Activated CD8-positive, alpha-beta T cell treated with anti-CD3 and anti-CD28 coated beads for 36 hours (primary cell): ENCODE data around the gene ESYT2. TPM values are rescaled to one million over a fixed set of nuclear protein-coding genes. Genes with fewer than 3 reads are reported as not detected.
"Not testable (repeated sequence)": the region's sequence is repeated elsewhere in the genome, so short reads cannot be mapped to it uniquely, and the experiment has no call there.

Source experiments
- ATAC-seq: fragments of 200-7000 bp; cut with Tn5 transposase; one replicate; pipeline ENCODE4 v1.10.0; 2021; ENCODE audit warnings: mild to moderate bottlenecking, moderate library complexity
- CTCF ChIA-PET: fragments of 350-600 bp; sonication (Branson Sonifier 250); formaldehyde crosslinking; loops from one replicate; lab custom pipeline; 2021; ENCODE audit warnings: antibody characterized with exemption; lab: Charles Lee
- POLR2A ChIA-PET: fragments of 350-600 bp; sonication (Branson Sonifier 250); formaldehyde crosslinking; loops from one replicate; lab custom pipeline; 2021; ENCODE audit warnings: antibody characterized with exemption; lab: Charles Lee
- DNase-seq: peaks from one replicate; pipeline ENCODE4 v3.0.0-alpha.2; 2020
- H3K27ac Mint-ChIP-seq: one replicate; pipeline ENCODE4 v1.8.0; 2021; ENCODE audit warnings: mild to moderate bottlenecking, mixed read lengths
- H3K27me3 Mint-ChIP-seq: one replicate; pipeline ENCODE4 v1.8.0; 2021; ENCODE audit warnings: mixed read lengths
- H3K36me3 Mint-ChIP-seq: one replicate; pipeline ENCODE4 v1.8.0; 2021; ENCODE audit warnings: low read depth, mixed read lengths
- H3K4me1 Mint-ChIP-seq: one replicate; pipeline ENCODE4 v1.8.0; 2021; ENCODE audit warnings: low read depth, mixed read lengths
- H3K4me3 Mint-ChIP-seq: one replicate; pipeline ENCODE4 v1.8.0; 2021; ENCODE audit warnings: mild to moderate bottlenecking, moderate library complexity, mixed read lengths
- H3K9me3 Mint-ChIP-seq: one replicate; pipeline ENCODE4 v1.8.0; 2021; ENCODE audit warnings: mixed read lengths
- intact Hi-C: fragments of 100-400 bp; cut with micrococcal nuclease; formaldehyde crosslinking; loops from one replicate; pipeline ENCODE4 v1.10.0; 2022
- total RNA-seq, 2 experiments: library from RNA; stranded (reverse); gene quantifications; one replicate each; pipeline ENCODE4 v1.2.3, GENCODE V29; 2021
- TF ChIP-seq, protein P1 (sequence below): fragments of 200-600 bp; IDR thresholded peaks from one replicate; pipeline ENCODE4 v1.8.0; 2022; ENCODE audit warnings: antibody characterized with exemption, mild to moderate bottlenecking

ESYT2 gene
- total RNA-seq, 2 experiments from 2014 or later = 55.5 to 56.6 TPM

DNA sequence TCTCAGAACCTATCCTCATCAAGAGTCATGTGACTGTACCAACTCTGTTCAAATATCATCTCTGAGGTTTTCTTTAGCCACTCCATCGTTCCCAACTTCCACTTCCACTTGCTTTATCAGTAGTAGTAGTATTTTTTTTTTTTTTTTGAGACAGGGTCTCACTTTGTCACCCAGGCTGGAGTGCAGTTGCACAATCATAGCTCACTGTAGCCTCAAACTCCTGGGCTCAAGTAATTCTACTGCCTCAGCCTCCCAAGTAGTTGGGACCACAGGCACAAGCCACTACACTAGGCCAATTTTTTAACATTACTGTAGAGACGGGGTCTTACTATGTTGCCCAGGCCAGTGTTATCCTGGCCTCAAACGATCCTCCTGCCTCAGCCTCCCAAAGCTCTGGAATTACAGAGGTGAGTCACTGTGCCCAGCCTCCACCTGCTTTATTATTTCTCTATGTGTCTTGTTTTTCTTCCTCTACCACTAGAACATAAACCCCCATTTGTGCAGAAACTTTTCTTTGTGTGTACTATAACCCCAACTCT is 130.6 kb downstream of the ESYT2 start:
- H3K27me3 Mint-ChIP-seq = no peaks in the 10 kb centered on the region
- peaks cover 67% of the 10 kb centered on the region for H3K36me3 Mint-ChIP-seq
- H3K4me1 Mint-ChIP-seq = peaks cover 31% of the 10 kb centered on the region
- TF ChIP-seq, protein P1, sequence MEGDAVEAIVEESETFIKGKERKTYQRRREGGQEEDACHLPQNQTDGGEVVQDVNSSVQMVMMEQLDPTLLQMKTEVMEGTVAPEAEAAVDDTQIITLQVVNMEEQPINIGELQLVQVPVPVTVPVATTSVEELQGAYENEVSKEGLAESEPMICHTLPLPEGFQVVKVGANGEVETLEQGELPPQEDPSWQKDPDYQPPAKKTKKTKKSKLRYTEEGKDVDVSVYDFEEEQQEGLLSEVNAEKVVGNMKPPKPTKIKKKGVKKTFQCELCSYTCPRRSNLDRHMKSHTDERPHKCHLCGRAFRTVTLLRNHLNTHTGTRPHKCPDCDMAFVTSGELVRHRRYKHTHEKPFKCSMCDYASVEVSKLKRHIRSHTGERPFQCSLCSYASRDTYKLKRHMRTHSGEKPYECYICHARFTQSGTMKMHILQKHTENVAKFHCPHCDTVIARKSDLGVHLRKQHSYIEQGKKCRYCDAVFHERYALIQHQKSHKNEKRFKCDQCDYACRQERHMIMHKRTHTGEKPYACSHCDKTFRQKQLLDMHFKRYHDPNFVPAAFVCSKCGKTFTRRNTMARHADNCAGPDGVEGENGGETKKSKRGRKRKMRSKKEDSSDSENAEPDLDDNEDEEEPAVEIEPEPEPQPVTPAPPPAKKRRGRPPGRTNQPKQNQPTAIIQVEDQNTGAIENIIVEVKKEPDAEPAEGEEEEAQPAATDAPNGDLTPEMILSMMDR = no peak
- ChIA-PET POLR2A (interaction anchor here (1.1 to 1.2 kb wide), 2 partner anchors 10 to 130 kb away, joined by 3 to 5 read pairs; partner anchors contain the start of gene ESYT2), CTCF (interaction anchor here (1.0 to 1.2 kb wide), 2 partner anchors 10 to 278 kb away, joined by 4 to 7 read pairs; no protein-coding TSS in a partner anchor)
- no peaks in the 10 kb centered on the region for H3K9me3 Mint-ChIP-seq
- no peak for DNase-seq
- no peak for ATAC-seq
- intact Hi-C loops = no loop called here
- no peak overlapping the region for H3K4me3 Mint-ChIP-seq
- H3K27ac Mint-ChIP-seq = no peak overlapping the region

DNA sequence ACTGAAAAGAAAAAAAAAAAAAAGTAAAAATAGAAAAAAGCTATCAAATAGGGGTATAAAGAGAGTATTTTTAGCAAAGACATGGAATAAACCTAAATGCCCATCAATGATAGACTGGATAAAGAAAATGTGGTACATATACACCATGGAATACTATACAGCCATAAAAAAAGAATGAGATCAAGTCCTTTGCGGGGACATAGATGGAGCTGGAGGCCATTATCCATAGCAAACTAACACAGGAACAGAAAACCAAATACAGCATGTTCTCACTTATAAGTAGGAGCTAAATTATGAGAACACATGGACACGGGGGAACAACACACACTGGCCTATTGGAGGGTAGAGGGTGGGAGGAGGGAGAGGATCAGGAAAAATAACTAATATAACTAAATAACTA is 131.7 kb downstream of the ESYT2 start:
- H3K4me3 Mint-ChIP-seq, H3K9me3 Mint-ChIP-seq, intact Hi-C loops, DNase-seq, ATAC-seq, H3K27ac Mint-ChIP-seq, H3K27me3 Mint-ChIP-seq: not testable (repeated sequence)
- CTCF ChIA-PET = interaction anchor here (1.0 to 1.1 kb wide), 2 partner anchors 74 to 279 kb away, joined by 3 to 7 read pairs; no protein-coding TSS in a partner anchor
- Mint-ChIP-seq H3K36me3 (peaks cover 64% of the 10 kb centered on the region), H3K4me1 (peaks cover 24% of the 10 kb centered on the region)
- POLR2A ChIA-PET = interaction anchor here (3.2 kb wide), 1 partner anchor 8 kb away, joined by 13 read pairs; the partner anchor contains the start of gene NCAPG2

DNA sequence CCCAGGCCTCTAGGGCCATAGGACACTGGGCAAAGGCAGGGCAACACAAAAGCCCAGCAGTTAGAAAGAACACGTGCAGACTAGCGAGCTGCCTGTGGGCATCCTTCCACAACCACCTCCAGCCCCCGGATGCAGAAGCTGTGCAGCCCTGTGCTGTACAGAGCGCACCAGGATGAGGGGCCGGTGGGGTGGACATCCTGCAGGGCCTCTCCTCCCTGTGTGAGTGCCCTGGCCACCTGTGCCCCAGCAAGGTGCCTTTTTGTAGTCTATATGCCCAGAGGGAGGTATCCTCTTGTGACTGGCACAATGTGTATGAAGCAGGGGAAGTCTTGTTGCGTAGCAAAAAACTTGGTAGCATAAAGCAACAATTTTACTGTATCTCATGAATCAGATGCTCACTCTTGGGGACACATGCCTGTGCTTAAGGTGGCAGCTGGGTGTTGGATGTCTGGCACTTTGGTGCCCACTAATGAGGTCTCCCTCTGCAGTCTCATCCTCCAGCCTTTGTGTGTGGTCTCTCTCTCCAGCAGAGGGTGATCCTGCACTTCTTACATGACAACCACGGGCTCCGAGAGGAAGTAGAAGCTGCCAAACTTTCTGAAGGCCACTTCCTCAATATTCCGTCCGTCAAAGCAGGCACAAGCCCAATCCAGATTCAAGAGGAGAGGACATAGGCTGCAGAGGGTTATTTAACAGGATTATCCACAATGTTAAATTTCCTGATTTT is 133.4 kb downstream of the ESYT2 start:
- Mint-ChIP-seq H3K4me3 (no peak overlapping the region), H3K27me3 (no peaks in the 10 kb centered on the region), H3K27ac (no peak overlapping the region), H3K9me3 (no peaks in the 10 kb centered on the region), H3K36me3 (peaks cover 59% of the 10 kb centered on the region), H3K4me1 (peaks cover 12% of the 10 kb centered on the region)
- CTCF ChIA-PET = interaction anchor here (0.9 to 1.8 kb wide), 3 partner anchors 9 to 281 kb away, joined by 3 to 7 read pairs (median 3); partner anchors contain the start of gene NCAPG2
- TF ChIP-seq, protein P1 = no peak
- DNase-seq = no peak
- POLR2A ChIA-PET = interaction anchor here (0.8 to 3.2 kb wide), 7 partner anchors 9 to 132 kb away, joined by 3 to 13 read pairs (median 3); partner anchors contain the start of gene NCAPG2
- intact Hi-C loops = no loop called here
- ATAC-seq = no peak

DNA sequence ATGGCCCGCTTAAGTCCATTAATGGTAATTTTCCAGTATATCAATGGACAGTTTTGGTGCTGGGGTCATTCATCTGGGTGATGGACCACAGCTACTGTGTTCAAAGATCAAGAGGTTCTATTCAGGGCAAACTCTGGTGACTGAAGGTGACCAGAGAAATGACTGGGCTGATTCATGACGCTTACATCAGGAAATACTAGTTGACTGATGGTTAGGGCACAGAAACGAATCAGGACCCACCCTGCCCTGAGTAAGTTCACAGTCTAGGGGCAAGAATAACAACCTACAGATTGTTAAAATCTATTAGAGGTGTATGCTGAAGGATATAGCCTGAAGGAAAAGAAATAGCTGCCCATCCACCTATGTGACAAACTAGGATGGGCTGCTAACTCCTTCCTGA is 134.3 kb downstream of the ESYT2 start:
- no peak overlapping the region for H3K27ac Mint-ChIP-seq
- peaks cover 53% of the 10 kb centered on the region for H3K36me3 Mint-ChIP-seq
- no peak for DNase-seq
- H3K27me3 Mint-ChIP-seq = no peaks in the 10 kb centered on the region
- ChIA-PET CTCF (interaction anchor here (0.9 to 1.8 kb wide), 3 partner anchors 10 to 282 kb away, joined by 3 to 7 read pairs (median 3); partner anchors contain the start of gene NCAPG2), POLR2A (interaction anchor here (0.6 to 3.2 kb wide), 9 partner anchors 8 to 176 kb away, joined by 3 to 13 read pairs (median 3); partner anchors contain the start of gene NCAPG2)
- H3K4me1 Mint-ChIP-seq = peaks cover 9% of the 10 kb centered on the region
- TF ChIP-seq, protein P1 = no peak
- no peak for ATAC-seq
- intact Hi-C loops = no loop called here
- H3K4me3 Mint-ChIP-seq = no peak overlapping the region
- H3K9me3 Mint-ChIP-seq = no peaks in the 10 kb centered on the region

DNA sequence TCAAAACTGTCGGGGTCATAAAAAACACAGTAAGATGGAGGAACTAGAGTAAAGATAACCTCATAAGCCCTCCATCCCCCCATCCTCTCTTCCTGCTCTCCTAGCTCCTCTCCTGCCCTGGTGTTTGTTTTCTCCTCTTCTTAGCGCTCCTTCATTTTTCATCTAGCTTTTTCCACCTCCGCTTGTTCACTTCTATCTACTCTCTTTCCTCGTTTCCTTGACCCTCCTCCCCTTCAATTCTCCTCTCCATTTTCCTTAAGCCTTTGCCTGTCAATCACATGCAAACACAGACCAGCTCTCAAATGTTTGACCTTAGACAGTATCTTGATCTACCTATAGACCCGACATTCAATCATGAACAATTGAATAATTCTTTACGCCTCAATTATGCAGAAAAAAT is 134.7 kb downstream of the ESYT2 start:
- Mint-ChIP-seq H3K9me3 (no peaks in the 10 kb centered on the region), H3K27ac (no peak overlapping the region), H3K27me3 (no peaks in the 10 kb centered on the region), H3K4me1 (peaks cover 9% of the 10 kb centered on the region), H3K4me3 (no peak overlapping the region), H3K36me3 (peaks cover 53% of the 10 kb centered on the region)
- TF ChIP-seq, protein P1 = no peak
- ATAC-seq = no peak
- CTCF ChIA-PET = interaction anchor here (0.9 kb wide), 1 partner anchor 190 kb away, joined by 3 read pairs; no protein-coding TSS in a partner anchor
- POLR2A ChIA-PET = interaction anchor here (0.6 to 3.2 kb wide), 4 partner anchors 11 to 177 kb away, joined by 3 to 13 read pairs (median 4); partner anchors contain the start of gene NCAPG2
- intact Hi-C loops = no loop called here
- DNase-seq = no peak
